SK-N-SH (cell line): ENCODE results near the gene C1orf159. TPM values are rescaled to one million over a fixed set of nuclear protein-coding genes. Genes with fewer than 3 reads are reported as not detected.
A peak's percentile ranks its signal among the peaks of the same experiment; 100 is the strongest.

Experiments
- CTCF ChIA-PET: fragments of 300-600, 350-600 bp; formaldehyde crosslinking; extraction: SDS; loops from one replicate; lab custom pipeline; 2021; lab: Yijun Ruan, JAX
- POLR2A ChIA-PET: fragments of 350-600 bp; sonication (Branson Sonifier 250); formaldehyde crosslinking; extraction: SDS; loops from one replicate; lab custom pipeline; 2020; ENCODE audit warnings: antibody characterized with exemption, inconsistent platforms; lab: Yijun Ruan, JAX
- DNase-seq: peaks from one replicate; pipeline ENCODE4 v3.0.0; 2012
- H2AFZ ChIP-seq: fragments of 200-600 bp; sonication (generic); 2 replicates; pipeline ENCODE4 v1.8.1; 2016; ENCODE audit warnings: antibody characterized with exemption, mild to moderate bottlenecking, low read depth
- H3F3A ChIP-seq: fragments of 200-600 bp; sonication (generic); replicated peaks from 2 replicates; pipeline ENCODE3; 2016; ENCODE audit warnings: antibody characterized with exemption, mild to moderate bottlenecking; ENCODE audit not compliant: insufficient read depth
- H3K27ac ChIP-seq, 2 experiments: fragments of 200-500 bp in 1 of 2; fragments of 200-600 bp in 1 of 2; sonication (Bioruptor generic) in 1 of 2; sonication (generic), shearing (Covaris generic) in 1 of 2; 2 replicates each; pipeline versions ENCODE4 v1.5.1 to v1.6.1; 2014 to 2016; ENCODE audit warnings: low read depth in 2 of 2, inconsistent platforms in 1 of 2, low read length in 1 of 2, mild to moderate bottlenecking in 1 of 2, mixed read lengths in 1 of 2
- H3K27me3 ChIP-seq: fragments of 200-600 bp; sonication (generic), shearing (Covaris generic); 2 replicates; pipeline ENCODE4 v1.6.1; 2016; ENCODE audit warnings: mixed run types; ENCODE audit not compliant: insufficient read depth
- H3K36me3 ChIP-seq, 2 experiments: fragments of 200-500 bp in 1 of 2; fragments of 200-600 bp in 1 of 2; sonication (Bioruptor generic) in 1 of 2; sonication (generic) in 1 of 2; replicated peaks in 1 of 2; 2 replicates each; pipeline versions ENCODE3 to v1.5.1; 2014 to 2016; ENCODE audit warnings: low read length in 1 of 2, mild to moderate bottlenecking in 1 of 2; ENCODE audit not compliant: insufficient read depth in 2 of 2, control insufficient read depth in 1 of 2
- H3K4me1 ChIP-seq, 2 experiments: fragments of 200-500 bp in 1 of 2; fragments of 200-600 bp in 1 of 2; sonication (Bioruptor generic) in 1 of 2; sonication (generic), shearing (Covaris generic) in 1 of 2; 2 replicates each; pipeline versions ENCODE4 v1.5.1 to v1.6.1; 2014 to 2016; ENCODE audit warnings: low read depth in 1 of 2, low read length in 1 of 2, mixed run types in 1 of 2; ENCODE audit not compliant: insufficient read depth in 2 of 2, control insufficient read depth in 1 of 2
- H3K4me2 ChIP-seq: fragments of 200-600 bp; sonication (generic), shearing (Covaris generic); 2 replicates; pipeline ENCODE4 v1.6.1; 2017; ENCODE audit warnings: mixed run types
- H3K4me3 ChIP-seq, 2 experiments: fragments of 200-500 bp in 1 of 2; fragments of 200-600 bp in 1 of 2; sonication (Bioruptor generic) in 1 of 2; sonication (generic), shearing (Covaris generic) in 1 of 2; 2 replicates each; pipeline versions ENCODE4 v1.5.1 to v1.8.1; 2014 to 2016; ENCODE audit warnings: low read depth in 2 of 2, inconsistent platforms in 1 of 2, low read length in 1 of 2, mild to moderate bottlenecking in 1 of 2, mixed read lengths in 1 of 2, moderate library complexity in 1 of 2
- H3K79me2 ChIP-seq: fragments of 200-600 bp; sonication (generic); 2 replicates; pipeline ENCODE4 v1.8.1; 2017; ENCODE audit warnings: mild to moderate bottlenecking; ENCODE audit not compliant: insufficient read depth
- H3K9ac ChIP-seq: fragments of 200-600 bp; sonication (generic); 2 replicates; pipeline ENCODE4 v1.6.1; 2017; ENCODE audit warnings: mixed run types
- H3K9me2 ChIP-seq: fragments of 200-600 bp; sonication (generic); 2 replicates; pipeline ENCODE4 v1.6.1; 2017; ENCODE audit warnings: mixed run types
- H3K9me3 ChIP-seq: fragments of 200-600 bp; sonication (generic); 2 replicates; pipeline ENCODE4 v1.6.1; 2017; ENCODE audit warnings: mixed run types, mild to moderate bottlenecking, moderate library complexity
- H4K20me1 ChIP-seq: fragments of 200-600 bp; sonication (generic); 2 replicates; pipeline ENCODE4 v1.6.1; 2017; ENCODE audit warnings: mild to moderate bottlenecking, mixed run types; ENCODE audit not compliant: insufficient read depth
- ELF1 ChIP-seq: IDR thresholded peaks from 2 replicates; pipeline ENCODE4 v1.4.0; 2012
- EZH2phosphoT487 ChIP-seq: fragments of 200-600 bp; sonication (generic); IDR thresholded peaks from 2 replicates; pipeline ENCODE4 v1.6.1; 2017; ENCODE audit warnings: low read depth, mixed run types, mild to moderate bottlenecking, antibody characterized with exemption, moderate library complexity, borderline replicate concordance
- FOXJ3 ChIP-seq: sonication (generic); formaldehyde crosslinking; IDR thresholded peaks from 2 replicates; pipeline ENCODE4 v1.5.1; 2020; ENCODE audit warnings: mild to moderate bottlenecking, missing genetic modification reagents
- MEF2A ChIP-seq: IDR thresholded peaks from 2 replicates; pipeline ENCODE4 v1.4.0; 2012; ENCODE audit warnings: low read depth, borderline replicate concordance
- MXI1 ChIP-seq: IDR thresholded peaks from 2 replicates; pipeline ENCODE4 v1.6.1; 2012; ENCODE audit warnings: mild to moderate bottlenecking, low read depth, low read length, improper control_type of control experiment
- RFX5 ChIP-seq: IDR thresholded peaks from 2 replicates; pipeline ENCODE4 v1.6.1; 2012; ENCODE audit warnings: mild to moderate bottlenecking, improper control_type of control experiment, low read length
- whole genome bisulfite sequencing: methylation state at CpG from one replicate; pipeline ENCODE4 v1.1.6; 2017; ENCODE audit warnings: low lambda C conversion rate; 5-methylcytosine and 5-hydroxymethylcytosine counted together
- polyA plus RNA-seq, 3 experiments: library from polyadenylated mRNA; depleted of rRNA; stranded (reverse); fragments of >200 nt; gene quantifications; 2 replicates each; pipeline ENCODE4 v1.2.3, GENCODE V29; 2012
- TF ChIP-seq, protein P1 (sequence below): fragments of 200-600 bp; sonication (generic); IDR thresholded peaks from 2 replicates; pipeline ENCODE4 v1.6.1; 2017; ENCODE audit warnings: antibody characterized with exemption, mild to moderate bottlenecking, moderate library complexity
- TF ChIP-seq, protein P2 (sequence below): IDR thresholded peaks from 2 replicates; pipeline ENCODE4 v1.4.0; 2012; ENCODE audit warnings: low read depth, borderline replicate concordance
- TF ChIP-seq, protein P3 (sequence below): IDR thresholded peaks from 2 replicates; pipeline ENCODE4 v1.4.0; 2012; ENCODE audit warnings: low read depth, borderline replicate concordance

Gene C1orf159
- polyA plus RNA-seq, 1 of the 3 experiments (the other 2 are of a cell fraction), result 10.2 TPM

DNA sequence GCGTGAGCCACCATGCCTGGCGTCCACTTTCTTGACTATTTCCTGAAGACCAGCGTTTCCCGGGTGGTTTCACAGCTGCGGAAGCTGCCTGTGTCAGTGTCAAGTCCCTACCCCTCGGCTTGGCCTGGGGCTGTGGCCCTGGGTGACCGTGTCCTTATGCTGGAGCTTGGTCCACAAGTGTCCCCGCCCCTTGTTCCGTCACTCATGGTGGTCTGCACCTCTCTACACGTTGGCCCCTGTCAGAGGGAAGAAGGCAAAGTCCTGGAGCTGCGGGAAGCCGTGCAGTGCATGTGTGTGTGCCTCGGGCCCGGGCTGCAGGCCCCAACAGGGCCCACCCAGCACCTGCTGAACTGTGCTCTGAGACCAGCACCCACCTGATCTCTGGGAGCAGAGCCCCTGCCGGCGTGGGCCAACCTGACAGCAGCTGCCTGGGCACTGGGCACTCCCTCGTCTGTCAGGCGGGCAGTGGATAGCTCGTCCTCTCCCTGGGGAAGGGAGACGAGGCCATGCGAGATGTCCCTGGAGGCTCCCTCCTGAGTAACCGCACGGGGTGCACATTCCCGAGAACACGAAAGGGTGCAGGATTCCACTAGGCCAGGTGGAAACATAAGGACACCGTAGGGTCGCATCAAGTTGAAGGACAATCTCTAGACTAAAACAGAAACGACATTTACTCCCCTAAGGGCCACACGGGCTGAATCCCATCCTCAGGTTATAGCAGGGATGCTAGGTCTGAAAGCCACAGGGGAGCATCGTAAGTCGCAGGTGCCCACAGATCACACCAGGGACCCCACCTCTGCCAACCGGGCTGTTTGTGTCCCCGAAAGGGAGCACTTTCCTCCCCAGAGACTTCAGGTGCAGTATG, 2.4 kb upstream of the C1orf159 start:
- ChIA-PET POLR2A (no interaction called here), CTCF (interaction anchor here (0.8 to 7.2 kb wide), 9 partner anchors 54 to 253 kb away, joined by 3 to 131 read pairs (median 5); no protein-coding TSS in a partner anchor)
- H3F3A ChIP-seq, result peaks cover 4% of the 10 kb centered on the region
- no peaks in the 10 kb centered on the region for H3K36me3 ChIP-seq
- H3K4me3 ChIP-seq, result no peak overlapping the region
- H3K27ac ChIP-seq, result no peak overlapping the region
- WGBS, result 72% methylated on average over 14 of the region's 33 CpGs
- no peaks in the 10 kb centered on the region for H3K9me2 ChIP-seq
- no peaks in the 10 kb centered on the region for H4K20me1 ChIP-seq
- H3K9ac ChIP-seq, result no peak overlapping the region
- TF ChIP-seq, protein P1, sequence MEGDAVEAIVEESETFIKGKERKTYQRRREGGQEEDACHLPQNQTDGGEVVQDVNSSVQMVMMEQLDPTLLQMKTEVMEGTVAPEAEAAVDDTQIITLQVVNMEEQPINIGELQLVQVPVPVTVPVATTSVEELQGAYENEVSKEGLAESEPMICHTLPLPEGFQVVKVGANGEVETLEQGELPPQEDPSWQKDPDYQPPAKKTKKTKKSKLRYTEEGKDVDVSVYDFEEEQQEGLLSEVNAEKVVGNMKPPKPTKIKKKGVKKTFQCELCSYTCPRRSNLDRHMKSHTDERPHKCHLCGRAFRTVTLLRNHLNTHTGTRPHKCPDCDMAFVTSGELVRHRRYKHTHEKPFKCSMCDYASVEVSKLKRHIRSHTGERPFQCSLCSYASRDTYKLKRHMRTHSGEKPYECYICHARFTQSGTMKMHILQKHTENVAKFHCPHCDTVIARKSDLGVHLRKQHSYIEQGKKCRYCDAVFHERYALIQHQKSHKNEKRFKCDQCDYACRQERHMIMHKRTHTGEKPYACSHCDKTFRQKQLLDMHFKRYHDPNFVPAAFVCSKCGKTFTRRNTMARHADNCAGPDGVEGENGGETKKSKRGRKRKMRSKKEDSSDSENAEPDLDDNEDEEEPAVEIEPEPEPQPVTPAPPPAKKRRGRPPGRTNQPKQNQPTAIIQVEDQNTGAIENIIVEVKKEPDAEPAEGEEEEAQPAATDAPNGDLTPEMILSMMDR, result no peak
- TF ChIP-seq MXI1 (no peak), RFX5 (no peak), EZH2phosphoT487 (no peak), ELF1 (no peak), FOXJ3 (CRISPR knock-in tag) (no peak)
- TF ChIP-seq, protein P2, sequence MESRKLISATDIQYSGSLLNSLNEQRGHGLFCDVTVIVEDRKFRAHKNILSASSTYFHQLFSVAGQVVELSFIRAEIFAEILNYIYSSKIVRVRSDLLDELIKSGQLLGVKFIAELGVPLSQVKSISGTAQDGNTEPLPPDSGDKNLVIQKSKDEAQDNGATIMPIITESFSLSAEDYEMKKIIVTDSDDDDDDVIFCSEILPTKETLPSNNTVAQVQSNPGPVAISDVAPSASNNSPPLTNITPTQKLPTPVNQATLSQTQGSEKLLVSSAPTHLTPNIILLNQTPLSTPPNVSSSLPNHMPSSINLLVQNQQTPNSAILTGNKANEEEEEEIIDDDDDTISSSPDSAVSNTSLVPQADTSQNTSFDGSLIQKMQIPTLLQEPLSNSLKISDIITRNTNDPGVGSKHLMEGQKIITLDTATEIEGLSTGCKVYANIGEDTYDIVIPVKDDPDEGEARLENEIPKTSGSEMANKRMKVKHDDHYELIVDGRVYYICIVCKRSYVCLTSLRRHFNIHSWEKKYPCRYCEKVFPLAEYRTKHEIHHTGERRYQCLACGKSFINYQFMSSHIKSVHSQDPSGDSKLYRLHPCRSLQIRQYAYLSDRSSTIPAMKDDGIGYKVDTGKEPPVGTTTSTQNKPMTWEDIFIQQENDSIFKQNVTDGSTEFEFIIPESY, result no peak
- TF ChIP-seq, protein P3, sequence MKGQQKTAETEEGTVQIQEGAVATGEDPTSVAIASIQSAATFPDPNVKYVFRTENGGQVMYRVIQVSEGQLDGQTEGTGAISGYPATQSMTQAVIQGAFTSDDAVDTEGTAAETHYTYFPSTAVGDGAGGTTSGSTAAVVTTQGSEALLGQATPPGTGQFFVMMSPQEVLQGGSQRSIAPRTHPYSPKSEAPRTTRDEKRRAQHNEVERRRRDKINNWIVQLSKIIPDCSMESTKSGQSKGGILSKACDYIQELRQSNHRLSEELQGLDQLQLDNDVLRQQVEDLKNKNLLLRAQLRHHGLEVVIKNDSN, result no peak
- no peaks in the 10 kb centered on the region for H3K79me2 ChIP-seq
- no peak for DNase-seq
- H3K27me3 ChIP-seq, result 0 out of 2 replicates have a peak, but pooled peaks cover 6% of the 10 kb centered on the region
- H3K9me3 ChIP-seq, result no peaks in the 10 kb centered on the region
- no peak overlapping the region for H3K4me2 ChIP-seq
- H3K4me1 ChIP-seq, result peaks cover 0 to 19% of the 10 kb centered on the region in 2 experiments; a peak in 1 of 4 replicates
- H2AFZ ChIP-seq, result no peak overlapping the region

DNA sequence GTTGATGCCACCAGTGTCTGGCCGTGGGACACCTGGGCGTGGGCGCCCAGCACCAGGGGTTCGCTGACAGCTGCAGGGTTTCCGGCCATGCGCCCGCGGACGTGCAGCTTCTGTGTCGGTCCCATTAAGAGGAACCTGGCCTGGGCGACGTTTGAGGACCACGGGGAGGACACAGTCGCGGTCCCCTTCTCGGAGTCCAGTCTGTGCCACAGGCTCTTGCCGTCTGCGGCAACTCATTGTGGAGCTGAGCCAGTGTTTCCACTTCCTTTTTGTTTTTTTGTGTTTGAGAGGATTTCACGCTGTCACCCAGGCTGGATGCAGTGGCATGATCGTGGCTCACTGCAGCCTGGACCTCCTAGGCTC, 1.6 kb upstream of the C1orf159 start:
- Histone ChIP-seq H3K9ac (no peak overlapping the region), H3K4me3 (no peak overlapping the region), H3K9me2 (no peaks in the 10 kb centered on the region), H3F3A (no peaks in the 10 kb centered on the region), H3K27me3 (0 out of 2 replicates have a peak, but pooled peaks cover 6% of the 10 kb centered on the region), H2AFZ (no peak overlapping the region), H3K4me1 (peaks cover 0 to 12% of the 10 kb centered on the region in 2 experiments; a peak in 1 of 4 replicates), H3K9me3 (no peaks in the 10 kb centered on the region), H4K20me1 (no peaks in the 10 kb centered on the region), H3K36me3 (no peaks in the 10 kb centered on the region), H3K4me2 (no peak overlapping the region), H3K27ac (no peak overlapping the region), H3K79me2 (no peaks in the 10 kb centered on the region)
- ChIA-PET CTCF (interaction anchor here (0.8 to 7.2 kb wide), 8 partner anchors 84 to 254 kb away, joined by 3 to 131 read pairs (median 6); no protein-coding TSS in a partner anchor), POLR2A (interaction anchor here (0.5 kb wide), 1 partner anchor 186 kb away, joined by 4 read pairs; no protein-coding TSS in a partner anchor)
- 26% methylated on average over 7 of the region's 20 CpGs for WGBS
- TF ChIP-seq MEF2A, result no peak
- TF ChIP-seq, protein P2, result no peak
- DNase-seq, result peak; percentile 36
